CD4-positive, alpha-beta memory T cell (primary cell): ENCODE measurements around the gene MEIS2. TPM values are rescaled to one million over a fixed set of nuclear protein-coding genes. Genes with fewer than 3 reads are reported as not detected.
A peak's percentile ranks its signal among the peaks of the same experiment; 100 is the strongest.

Source experiments
- CTCF ChIA-PET: fragments of 350-600 bp; sonication (Branson Sonifier 250); formaldehyde crosslinking; loops from one replicate; lab custom pipeline; 2021; ENCODE audit warnings: inconsistent platforms; ENCODE audit not compliant: partially characterized antibody; lab: Charles Lee
- POLR2A ChIA-PET: fragments of 350-600 bp; sonication (Branson Sonifier 250); formaldehyde crosslinking; loops from one replicate; lab custom pipeline; 2021; ENCODE audit not compliant: partially characterized antibody; lab: Charles Lee
- DNase-seq, 5 donors: peaks; one replicate each; pipeline versions ENCODE4 v3.0.0 to v3.0.0-alpha.2; 2020 to 2022; ENCODE audit warnings: mixed read lengths in 1 of 5
- H3K27ac ChIP-seq: one replicate; pipeline ENCODE4 v1.7.0; 2013; ENCODE audit warnings: low read depth, low read length
- H3K27me3 ChIP-seq: 2 replicates; pipeline ENCODE4 v1.7.0; 2013; ENCODE audit warnings: mild to moderate bottlenecking, low read length, moderate library complexity; ENCODE audit not compliant: insufficient read depth
- H3K36me3 ChIP-seq: 2 replicates; pipeline ENCODE4 v1.7.0; 2013; ENCODE audit warnings: mild to moderate bottlenecking, low read length, moderate library complexity; ENCODE audit not compliant: insufficient read depth
- H3K4me1 ChIP-seq: 2 replicates; pipeline ENCODE4 v1.7.0; 2013; ENCODE audit warnings: mild to moderate bottlenecking, low read length, moderate library complexity; ENCODE audit not compliant: insufficient read depth
- H3K4me3 ChIP-seq, 2 donors: one replicate each; pipeline ENCODE4 v1.7.0; 2013; ENCODE audit warnings: low read length in 2 of 2, mild to moderate bottlenecking in 1 of 2
- H3K9me3 ChIP-seq, 2 donors: one replicate each; pipeline ENCODE4 v1.7.0; 2013; ENCODE audit warnings: low read length in 2 of 2, control low read depth in 1 of 2; ENCODE audit not compliant: control insufficient read depth in 1 of 2
- H3K27ac Mint-ChIP-seq, 7 donors: one replicate each; pipeline ENCODE4 v1.8.0; 2020 to 2021; ENCODE audit warnings: mixed read lengths in 7 of 7, mild to moderate bottlenecking in 6 of 7, inconsistent platforms in 3 of 7, moderate library complexity in 3 of 7
- H3K27me3 Mint-ChIP-seq, 2 donors: one replicate each; pipeline ENCODE4 v1.8.0; 2020 to 2021; ENCODE audit warnings: mixed read lengths in 2 of 2
- H3K36me3 Mint-ChIP-seq, 2 donors: one replicate each; pipeline ENCODE4 v1.8.0; 2020 to 2021; ENCODE audit warnings: mixed read lengths in 2 of 2, inconsistent platforms in 1 of 2, mild to moderate bottlenecking in 1 of 2
- H3K4me1 Mint-ChIP-seq, 4 donors: one replicate each; pipeline ENCODE4 v1.8.0; 2020 to 2021; ENCODE audit warnings: mixed read lengths in 4 of 4, mild to moderate bottlenecking in 1 of 4
- H3K4me3 Mint-ChIP-seq, 8 donors: one replicate each; pipeline ENCODE4 v1.8.0; 2020 to 2021; ENCODE audit warnings: mixed read lengths in 8 of 8, mild to moderate bottlenecking in 7 of 8, moderate library complexity in 6 of 8, inconsistent platforms in 3 of 8
- H3K9me3 Mint-ChIP-seq, 8 donors: one replicate each; pipeline ENCODE4 v1.8.0; 2020 to 2021; ENCODE audit warnings: mixed read lengths in 8 of 8, mild to moderate bottlenecking in 5 of 8, inconsistent platforms in 3 of 8, moderate library complexity in 1 of 8
- intact Hi-C: fragments of 100-400 bp; cut with micrococcal nuclease; formaldehyde crosslinking; loops from one replicate; pipeline ENCODE4 v1.15.1; 2023
- polyA plus RNA-seq, 2 donors: library from polyadenylated mRNA; unstranded; fragments of 300-500 nt; fragmentation: Illumina TruSeq; gene quantifications; one replicate each; pipeline ENCODE4 v1.2.3, GENCODE V29; 2021
- total RNA-seq, 2 experiments: library from RNA; stranded (reverse); gene quantifications; one replicate each; pipeline ENCODE4 v1.2.3, GENCODE V29; 2021

MEIS2 gene
- total and polyA plus RNA-seq, 4 experiments from 2014 or later: not detected

GRCh38 chr15:37075777-37076176 lies 24.6 kb downstream of the MEIS2 start:
- no peaks in the 10 kb centered on the region for H3K4me1 Mint-ChIP-seq
- peaks cover 3% of the 10 kb centered on the region in 2 donors for H3K27me3 Mint-ChIP-seq
- DNase-seq: no peak
- H3K4me3 ChIP-seq: no peak overlapping the region
- no peaks in the 10 kb centered on the region for H3K36me3 ChIP-seq
- intact Hi-C loops: no loop called here
- H3K4me3 Mint-ChIP-seq: no peak overlapping the region
- no peak overlapping the region for H3K27ac ChIP-seq
- H3K9me3 Mint-ChIP-seq: peaks cover 0 to 2% (median 0%) of the 10 kb centered on the region in 8 donors
- no peaks in the 10 kb centered on the region for H3K36me3 Mint-ChIP-seq
- CTCF ChIA-PET: no interaction called here
- no peaks in the 10 kb centered on the region for H3K4me1 ChIP-seq
- no peak overlapping the region for H3K27ac Mint-ChIP-seq
- POLR2A ChIA-PET: no interaction called here
- no peaks in the 10 kb centered on the region for H3K27me3 ChIP-seq
- H3K9me3 ChIP-seq: no peaks in the 10 kb centered on the region

- H3K27ac Mint-ChIP-seq: peak overlapping the region in 1 of 7 donors; percentile 65
- ChIA-PET CTCF (interaction anchor here (1.0 kb wide), 1 partner anchor 9 kb away, joined by 3 read pairs; no protein-coding TSS in a partner anchor), POLR2A (no interaction called here)
- no peaks in the 10 kb centered on the region for H3K36me3 Mint-ChIP-seq
- Histone ChIP-seq H3K9me3 (no peaks in the 10 kb centered on the region), H3K4me1 (no peaks in the 10 kb centered on the region), H3K36me3 (no peaks in the 10 kb centered on the region), H3K27ac (no peak overlapping the region), H3K27me3 (no peaks in the 10 kb centered on the region), H3K4me3 (no peak overlapping the region)
- DNase-seq: no peak
- no peaks in the 10 kb centered on the region for H3K9me3 Mint-ChIP-seq
- no peaks in the 10 kb centered on the region for H3K4me1 Mint-ChIP-seq
- intact Hi-C loops: no loop called here
- peaks cover 3 to 7% of the 10 kb centered on the region in 2 donors for H3K27me3 Mint-ChIP-seq
- H3K4me3 Mint-ChIP-seq: no peak overlapping the region
Measured at GRCh38 chr15:37072181-37072580, 28.2 kb downstream of the MEIS2 start.

- no peaks in the 10 kb centered on the region for H3K36me3 Mint-ChIP-seq
- POLR2A ChIA-PET: no interaction called here
- no peaks in the 10 kb centered on the region for H3K9me3 Mint-ChIP-seq
- CTCF ChIA-PET: no interaction called here
- H3K4me3 Mint-ChIP-seq: no peak overlapping the region
- H3K4me1 Mint-ChIP-seq: no peaks in the 10 kb centered on the region
- Histone ChIP-seq H3K4me1 (no peaks in the 10 kb centered on the region), H3K36me3 (no peaks in the 10 kb centered on the region), H3K9me3 (no peaks in the 10 kb centered on the region), H3K27me3 (no peaks in the 10 kb centered on the region), H3K27ac (no peak overlapping the region), H3K4me3 (no peak overlapping the region)
- intact Hi-C loops: no loop called here
- H3K27ac Mint-ChIP-seq: no peak overlapping the region
- H3K27me3 Mint-ChIP-seq: peaks cover 3 to 7% of the 10 kb centered on the region in 2 donors
- no peak for DNase-seq
Measured at GRCh38 chr15:37071134-37071533, 29.2 kb downstream of the MEIS2 start.

- Mint-ChIP-seq H3K36me3 (no peaks in the 10 kb centered on the region), H3K27me3 (peaks cover 1 to 7% of the 10 kb centered on the region in 2 donors), H3K27ac (no peak overlapping the region), H3K4me1 (no peaks in the 10 kb centered on the region), H3K4me3 (no peak overlapping the region), H3K9me3 (no peaks in the 10 kb centered on the region)
- ChIA-PET POLR2A (no interaction called here), CTCF (no interaction called here)
- Histone ChIP-seq H3K36me3 (no peaks in the 10 kb centered on the region), H3K4me1 (no peaks in the 10 kb centered on the region), H3K27me3 (no peaks in the 10 kb centered on the region), H3K4me3 (no peak overlapping the region), H3K27ac (no peak overlapping the region), H3K9me3 (no peaks in the 10 kb centered on the region)
- intact Hi-C loops: no loop called here
- no peak for DNase-seq
Measured at GRCh38 chr15:37070686-37071085, 29.7 kb downstream of the MEIS2 start.

- ChIA-PET CTCF (no interaction called here), POLR2A (no interaction called here)
- H3K27ac Mint-ChIP-seq: no peak overlapping the region
- Histone ChIP-seq H3K4me1 (no peaks in the 10 kb centered on the region), H3K4me3 (no peak overlapping the region), H3K36me3 (no peaks in the 10 kb centered on the region), H3K9me3 (no peaks in the 10 kb centered on the region), H3K27me3 (no peaks in the 10 kb centered on the region), H3K27ac (no peak overlapping the region)
- no peak overlapping the region for H3K4me3 Mint-ChIP-seq
- H3K4me1 Mint-ChIP-seq: no peaks in the 10 kb centered on the region
- H3K36me3 Mint-ChIP-seq: no peaks in the 10 kb centered on the region
- no peaks in the 10 kb centered on the region for H3K27me3 Mint-ChIP-seq
- intact Hi-C loops: no loop called here
- peaks cover 0 to 2% (median 0%) of the 10 kb centered on the region in 8 donors for H3K9me3 Mint-ChIP-seq
- no peak for DNase-seq
Measured at GRCh38 chr15:37061996-37062395, 38.4 kb downstream of the MEIS2 start.

GRCh38 chr15:37059086-37059485 lies 41.3 kb downstream of the MEIS2 start:
- H3K4me1 ChIP-seq: no peaks in the 10 kb centered on the region
- no peak overlapping the region for H3K4me3 Mint-ChIP-seq
- intact Hi-C loops: no loop called here
- DNase-seq: no peak
- POLR2A ChIA-PET: no interaction called here
- no peaks in the 10 kb centered on the region for H3K27me3 Mint-ChIP-seq
- no peaks in the 10 kb centered on the region for H3K36me3 Mint-ChIP-seq
- CTCF ChIA-PET: no interaction called here
- H3K4me3 ChIP-seq: no peak overlapping the region
- no peak overlapping the region for H3K27ac Mint-ChIP-seq
- H3K9me3 ChIP-seq: no peaks in the 10 kb centered on the region
- H3K4me1 Mint-ChIP-seq: no peaks in the 10 kb centered on the region
- H3K9me3 Mint-ChIP-seq: peaks cover 0 to 3% (median under 1%) of the 10 kb centered on the region in 8 donors
- H3K27me3 ChIP-seq: no peaks in the 10 kb centered on the region
- H3K36me3 ChIP-seq: no peaks in the 10 kb centered on the region
- no peak overlapping the region for H3K27ac ChIP-seq

- H3K4me3 ChIP-seq: no peak overlapping the region
- intact Hi-C loops: no loop called here
- DNase-seq: no peak
- no peaks in the 10 kb centered on the region for H3K4me1 ChIP-seq
- no peaks in the 10 kb centered on the region for H3K36me3 ChIP-seq
- Mint-ChIP-seq H3K27me3 (no peaks in the 10 kb centered on the region), H3K9me3 (peaks cover 0 to 3% (median under 1%) of the 10 kb centered on the region in 8 donors), H3K27ac (no peak overlapping the region), H3K4me3 (no peak overlapping the region), H3K36me3 (no peaks in the 10 kb centered on the region), H3K4me1 (no peaks in the 10 kb centered on the region)
- no peaks in the 10 kb centered on the region for H3K9me3 ChIP-seq
- no peaks in the 10 kb centered on the region for H3K27me3 ChIP-seq
- H3K27ac ChIP-seq: no peak overlapping the region
- CTCF ChIA-PET: no interaction called here
- POLR2A ChIA-PET: no interaction called here
Measured at GRCh38 chr15:37058316-37058985, 41.9 kb downstream of the MEIS2 start.
